ENCODE measurements around the gene KCNH2. TPM values are rescaled to one million over a fixed set of nuclear protein-coding genes. Genes with fewer than 3 reads are reported as not detected.

KCNH2 gene
- polyA plus RNA-seq, 3 donors, result not detected

GRCh38 chr7:151013356-151013732, 35.2 kb upstream of the KCNH2 start:
- intact Hi-C loops (cut with micrococcal nuclease), result loop anchor here in 1 of 2 donors (5.0 kb wide), 1 partner anchor 99 kb away; no protein-coding TSS in a partner anchor
- H3K79me2 ChIP-seq (ENCODE audit: insufficient read depth, low read length), result no peaks in the 10 kb centered on the region
- H3K27ac ChIP-seq (ENCODE audit: low read depth in 1 of 2, low read length in 2 of 2), result no peak overlapping the region
- H3K36me3 ChIP-seq (replicated peaks in 1 of 2; ENCODE audit: control insufficient read depth in 1 of 2, insufficient read depth in 2 of 2, low read length in 2 of 2), result no peaks in the 10 kb centered on the region
- peak overlapping the region in 1 of 3 experiments; percentile 70 for H3K4me3 ChIP-seq (replicated peaks in 1 of 3; ENCODE audit: low read depth in 2 of 3, low read length in 3 of 3)
- no peak overlapping the region for H2AFZ ChIP-seq (ENCODE audit: insufficient read depth, low read depth, low read length, poor library complexity, severe bottlenecking)
- peaks cover 4 to 47% of the 10 kb centered on the region in 2 donors for H3K27me3 ChIP-seq (ENCODE audit: control insufficient read depth in 2 of 2, insufficient read depth in 2 of 2, low read length in 2 of 2)
- H4K20me1 ChIP-seq (ENCODE audit: insufficient read depth, low read length), result no peaks in the 10 kb centered on the region
- WGBS (ENCODE audit: insufficient coverage), result 4% methylated on average over 18 of the region's 26 CpGs
- Mint-ChIP-seq H3K36me3 (peaks cover 2 to 6% of the 10 kb centered on the region in 2 donors), H3K9me3 (peaks cover 0 to 13% (median 2%) of the 10 kb centered on the region in 7 donors), H3K4me1 (peaks cover 56% of the 10 kb centered on the region), H3K27me3 (ENCODE audit: low read depth in 3 of 3) (peaks cover 54 to 90% (median 59%) of the 10 kb centered on the region in 3 donors), H3K4me3 (peak overlapping the region; percentile 24 to 91), H3K27ac (peak overlapping the region in 3 of 7 donors; percentile 30 to 76 (median 40))
- DNase-seq, result no peak
- no peak overlapping the region for H3K9ac ChIP-seq (ENCODE audit: insufficient read depth, low read length, poor library complexity, severe bottlenecking)
- TF ChIP-seq CTCF (IDR thresholded peaks at IDR 0.05), result peak; percentile 9
- H3K4me1 ChIP-seq (ENCODE audit: control insufficient read depth in 1 of 2, insufficient read depth in 2 of 2, low read length in 2 of 2), result peaks cover 38 to 62% of the 10 kb centered on the region in 2 donors
- H3K9me3 ChIP-seq (replicated peaks in 1 of 2; ENCODE audit: control insufficient read depth in 1 of 2, insufficient read depth in 1 of 2, low read length in 2 of 2), result peaks cover 0 to 4% of the 10 kb centered on the region in 2 donors
- peak overlapping the region; percentile 75 for H3K4me2 ChIP-seq (replicated peaks; ENCODE audit: extremely low read depth, low read length, poor library complexity, severe bottlenecking)

GRCh38 chr7:151012911-151013347, 34.8 kb upstream of the KCNH2 start:
- Histone ChIP-seq H3K4me3 (replicated peaks in 1 of 3; ENCODE audit: low read depth in 2 of 3, low read length in 3 of 3) (peak overlapping the region in 1 of 3 experiments; percentile 70), H3K27ac (ENCODE audit: low read depth in 1 of 2, low read length in 2 of 2) (no peak overlapping the region), H3K36me3 (replicated peaks in 1 of 2; ENCODE audit: control insufficient read depth in 1 of 2, insufficient read depth in 2 of 2, low read length in 2 of 2) (no peaks in the 10 kb centered on the region), H3K79me2 (ENCODE audit: insufficient read depth, low read length) (no peaks in the 10 kb centered on the region), H3K9me3 (replicated peaks in 1 of 2; ENCODE audit: control insufficient read depth in 1 of 2, insufficient read depth in 1 of 2, low read length in 2 of 2) (peaks cover 0 to 4% of the 10 kb centered on the region in 2 donors), H3K4me1 (ENCODE audit: control insufficient read depth in 1 of 2, insufficient read depth in 2 of 2, low read length in 2 of 2) (peaks cover 37 to 61% of the 10 kb centered on the region in 2 donors), H3K9ac (ENCODE audit: insufficient read depth, low read length, poor library complexity, severe bottlenecking) (no peak overlapping the region), H3K27me3 (ENCODE audit: control insufficient read depth in 2 of 2, insufficient read depth in 2 of 2, low read length in 2 of 2) (peaks cover 2 to 47% of the 10 kb centered on the region in 2 donors), H3K4me2 (replicated peaks; ENCODE audit: extremely low read depth, low read length, poor library complexity, severe bottlenecking) (peak overlapping the region; percentile 75), H2AFZ (ENCODE audit: insufficient read depth, low read depth, low read length, poor library complexity, severe bottlenecking) (no peak overlapping the region), H4K20me1 (ENCODE audit: insufficient read depth, low read length) (no peaks in the 10 kb centered on the region)
- Mint-ChIP-seq H3K27me3 (ENCODE audit: low read depth in 3 of 3) (peaks cover 52 to 90% (median 55%) of the 10 kb centered on the region in 3 donors), H3K36me3 (peaks cover 0 to 5% of the 10 kb centered on the region in 2 donors), H3K9me3 (peaks cover 0 to 9% (median 0%) of the 10 kb centered on the region in 7 donors), H3K4me3 (peak overlapping the region; percentile 24 to 80), H3K4me1 (peaks cover 56% of the 10 kb centered on the region), H3K27ac (peak overlapping the region in 4 of 7 donors; percentile 12 to 48 (median 42))
- intact Hi-C loops (cut with micrococcal nuclease), result loop anchor here in 1 of 2 donors (5.0 kb wide), 1 partner anchor 99 kb away; no protein-coding TSS in a partner anchor
- TF ChIP-seq CTCF (IDR thresholded peaks at IDR 0.05), result peak; percentile 50
- DNase-seq, result peak in 2 of 3 donors; percentile 20 to 30
- 28% methylated on average over 20 of the region's 23 CpGs for WGBS (ENCODE audit: insufficient coverage)
